ENCODE results near the gene ADAM8. TPM values are rescaled to one million over a fixed set of nuclear protein-coding genes. Genes with fewer than 3 reads are reported as not detected.
A peak's percentile ranks its signal among the peaks of the same experiment; 100 is the strongest.

ADAM8 gene
- total and polyA plus RNA-seq, 8 donors: 2.0 to 9.8 (median 6.2) TPM

- ATAC-seq: peak in 2 of 4 donors; percentile 24 to 37
- H3K4me1 ChIP-seq: no peaks in the 10 kb centered on the region
- H3K27ac ChIP-seq: no peak overlapping the region
- no peaks in the 10 kb centered on the region for H3K27me3 ChIP-seq
- TF ChIP-seq CTCF (IDR thresholded peaks at IDR 0.05): no peak
- no peaks in the 10 kb centered on the region for H3K36me3 ChIP-seq
- H3K4me3 ChIP-seq: no peak overlapping the region
- H3K9me3 ChIP-seq: no peaks in the 10 kb centered on the region
- DNase-seq: no peak
- intact Hi-C loops (cut with DNase I): no loop called here
- 51 to 57% methylated on average over 26 to 28 of the region's 28 CpGs for WGBS, 2 donors
- FAIRE-seq: no peak
Measured at GRCh38 chr10:133251388-133252222, 25.1 kb downstream of the ADAM8 start.

GRCh38 chr10:133249975-133250754, 26.5 kb downstream of the ADAM8 start:
- intact Hi-C loops (cut with DNase I): no loop called here
- H3K4me1 ChIP-seq: no peaks in the 10 kb centered on the region
- H3K9me3 ChIP-seq: no peaks in the 10 kb centered on the region
- 35 to 36% methylated on average over 11 of the region's 11 CpGs for WGBS, 2 donors
- no peak overlapping the region for H3K27ac ChIP-seq
- peak in 1 of 4 donors; percentile 42 for ATAC-seq
- TF ChIP-seq CTCF (IDR thresholded peaks at IDR 0.05): no peak
- FAIRE-seq: no peak
- H3K36me3 ChIP-seq: no peaks in the 10 kb centered on the region
- no peaks in the 10 kb centered on the region for H3K27me3 ChIP-seq
- no peak overlapping the region for H3K4me3 ChIP-seq
- DNase-seq: no peak

- H3K4me3 ChIP-seq: no peak overlapping the region
- H3K9me3 ChIP-seq: no peaks in the 10 kb centered on the region
- 74 to 80% methylated on average over 21 of the region's 21 CpGs for WGBS, 2 donors
- no peaks in the 10 kb centered on the region for H3K27me3 ChIP-seq
- ATAC-seq (no peak), FAIRE-seq (no peak), DNase-seq (no peak)
- intact Hi-C loops (cut with DNase I): no loop called here
- no peaks in the 10 kb centered on the region for H3K4me1 ChIP-seq
- no peak overlapping the region for H3K27ac ChIP-seq
- TF ChIP-seq CTCF (IDR thresholded peaks at IDR 0.05): no peak
- H3K36me3 ChIP-seq: no peaks in the 10 kb centered on the region
Measured at GRCh38 chr10:133249094-133249780, 27.4 kb downstream of the ADAM8 start.

GRCh38 chr10:133248334-133248715, 28.3 kb downstream of the ADAM8 start:
- Histone ChIP-seq H3K27me3 (no peaks in the 10 kb centered on the region), H3K36me3 (no peaks in the 10 kb centered on the region), H3K4me1 (no peaks in the 10 kb centered on the region), H3K9me3 (no peaks in the 10 kb centered on the region), H3K27ac (no peak overlapping the region), H3K4me3 (no peak overlapping the region)
- FAIRE-seq (no peak), DNase-seq (no peak), ATAC-seq (no peak)
- intact Hi-C loops (cut with DNase I): no loop called here
- TF ChIP-seq CTCF (IDR thresholded peaks at IDR 0.05): no peak
- 89 to 95% methylated on average over 12 of the region's 12 CpGs for WGBS, 2 donors

All from pancreas (tissue), 10 donors.